Glomerular endothelial cell (primary cell): ENCODE results near the gene MAPT. TPM values are rescaled to one million over a fixed set of nuclear protein-coding genes. Genes with fewer than 3 reads are reported as not detected.
"Not testable (repeated sequence)": the region's sequence is repeated elsewhere in the genome, so short reads cannot be mapped to it uniquely, and the experiment has no call there.

Experiments used
- DNase-seq: peaks from one replicate; pipeline ENCODE4 v3.0.0-alpha.2; 2011; ENCODE audit warnings: low read depth, low spot score; ENCODE audit errors: extremely low read depth
- total RNA-seq: library from RNA; depleted of rRNA; stranded (reverse); fragments of >200 nt; gene quantifications from 2 replicates; pipeline ENCODE4 v1.2.3, GENCODE V29; 2015

Gene MAPT
- total RNA-seq, 1 donor from 2014 or later = 0.12 TPM

- DNase-seq = no peak
Measured at GRCh38 chr17:45896803-45897693, 2.7 kb downstream of the MAPT start.

GRCh38 chr17:45900136-45900535, 5.8 kb downstream of the MAPT start:
- DNase-seq = no peak

GRCh38 chr17:45900723-45901415, 6.5 kb downstream of the MAPT start:
- DNase-seq = no peak

- DNase-seq = no peak
Measured at GRCh38 chr17:45902892-45903346, 8.6 kb downstream of the MAPT start.

GRCh38 chr17:45904866-45905265, 10.5 kb downstream of the MAPT start:
- no peak for DNase-seq

GRCh38 chr17:45905814-45906213, 11.5 kb downstream of the MAPT start:
- no peak for DNase-seq

- DNase-seq = no peak
Measured at GRCh38 chr17:45906237-45906636, 11.9 kb downstream of the MAPT start.

GRCh38 chr17:45906927-45907622, 12.7 kb downstream of the MAPT start:
- no peak for DNase-seq

- no peak for DNase-seq
Measured at GRCh38 chr17:45907750-45908395, 13.5 kb downstream of the MAPT start.

- no peak for DNase-seq
Measured at GRCh38 chr17:45908460-45908859, 14.1 kb downstream of the MAPT start.

- DNase-seq = no peak
Measured at GRCh38 chr17:45908935-45909334, 14.6 kb downstream of the MAPT start.

- DNase-seq = no peak
Measured at GRCh38 chr17:45910667-45911066, 16.3 kb downstream of the MAPT start.

- DNase-seq = no peak
Measured at GRCh38 chr17:45912319-45912718, 18.0 kb downstream of the MAPT start.

- not testable (repeated sequence) for DNase-seq
Measured at GRCh38 chr17:45913030-45913429, 18.7 kb downstream of the MAPT start.

GRCh38 chr17:45914047-45914717, 19.8 kb downstream of the MAPT start:
- no peak for DNase-seq

- DNase-seq = no peak
Measured at GRCh38 chr17:45915263-45915662, 20.9 kb downstream of the MAPT start.

- DNase-seq = no peak
Measured at GRCh38 chr17:45917081-45917480, 22.7 kb downstream of the MAPT start.

- no peak for DNase-seq
Measured at GRCh38 chr17:45918241-45918745, 23.9 kb downstream of the MAPT start.

GRCh38 chr17:45919136-45919535, 24.8 kb downstream of the MAPT start:
- no peak for DNase-seq

GRCh38 chr17:45920083-45920482, 25.7 kb downstream of the MAPT start:
- DNase-seq = no peak
